ENCODE data around the gene FN3K.
A peak's percentile ranks its signal among the peaks of the same experiment; 100 is the strongest.

The FN3K gene

GRCh38 chr17:82710499-82711232 lies 24.7 kb upstream of the FN3K start:
- TF ChIP-seq FOXP2 (optimal IDR thresholded peaks at IDR 0.05; ENCODE audit: borderline replicate concordance, extremely low read depth, extremely low read length, insufficient read depth) = no peak
- TF ChIP-seq TAF1 (IDR thresholded peaks at IDR 0.05; ENCODE audit: borderline replicate concordance, insufficient read depth, low read length) = no peak
- no peak for TF ChIP-seq SIN3A (IDR thresholded peaks at IDR 0.05; ENCODE audit: borderline replicate concordance, insufficient read depth, low read length)
- TF ChIP-seq POLR2AphosphoS5 (IDR thresholded peaks at IDR 0.05; ENCODE audit: low read depth, low read length) = no peak
- TF ChIP-seq REST (IDR thresholded peaks at IDR 0.05; ENCODE audit: insufficient read depth in 1 of 2, low read depth in 2 of 2, low read length in 2 of 2) = no peak

GRCh38 chr17:82713071-82713723 lies 22.2 kb upstream of the FN3K start:
- TF ChIP-seq SIN3A (IDR thresholded peaks at IDR 0.05; ENCODE audit: borderline replicate concordance, insufficient read depth, low read length) = no peak
- TF ChIP-seq REST (IDR thresholded peaks at IDR 0.05; ENCODE audit: insufficient read depth in 1 of 2, low read depth in 2 of 2, low read length in 2 of 2) = no peak
- TF ChIP-seq TAF1 (IDR thresholded peaks at IDR 0.05; ENCODE audit: borderline replicate concordance, insufficient read depth, low read length) = no peak
- no peak for TF ChIP-seq POLR2AphosphoS5 (IDR thresholded peaks at IDR 0.05; ENCODE audit: low read depth, low read length)
- TF ChIP-seq FOXP2 (optimal IDR thresholded peaks at IDR 0.05; ENCODE audit: borderline replicate concordance, extremely low read depth, extremely low read length, insufficient read depth) = no peak

GRCh38 chr17:82716203-82717010 lies 19.0 kb upstream of the FN3K start, which contains the start of gene FN3KRP:
Gene FN3KRP (plus strand): TSS chr17:82716706. CDS start chr17:82716756, 50 bp downstream.
- TF ChIP-seq TAF1 (IDR thresholded peaks at IDR 0.05; ENCODE audit: borderline replicate concordance, insufficient read depth, low read length) (peak; percentile 72; the same call in 1 of the 2 replicates), REST (IDR thresholded peaks at IDR 0.05; ENCODE audit: insufficient read depth in 1 of 2, low read depth in 2 of 2, low read length in 2 of 2) (no peak), FOXP2 (optimal IDR thresholded peaks at IDR 0.05; ENCODE audit: borderline replicate concordance, extremely low read depth, extremely low read length, insufficient read depth) (peak; percentile 9), SIN3A (IDR thresholded peaks at IDR 0.05; ENCODE audit: borderline replicate concordance, insufficient read depth, low read length) (peak; percentile 83; the same call in 1 of the 2 replicates), POLR2AphosphoS5 (IDR thresholded peaks at IDR 0.05; ENCODE audit: low read depth, low read length) (peak; percentile 90)

- TF ChIP-seq TAF1 (IDR thresholded peaks at IDR 0.05; ENCODE audit: borderline replicate concordance, insufficient read depth, low read length) (no peak), REST (IDR thresholded peaks at IDR 0.05; ENCODE audit: insufficient read depth in 1 of 2, low read depth in 2 of 2, low read length in 2 of 2) (no peak)
These were observed 16.3 kb upstream of the FN3K start for GRCh38 chr17:82718986-82719685.

Data from PFSK-1 (cell line).